ENCODE measurements around the gene LNX2.

- TF ChIP-seq CTCF (IDR thresholded peaks at IDR 0.05) (no peak), EZH2 (IDR thresholded peaks at IDR 0.05) (no peak), EZH2phosphoT487 (IDR thresholded peaks at IDR 0.05) (no peak)
Measured at GRCh38 chr13:27600711-27601110, 19.6 kb downstream of the LNX2 start.

Measured in neural progenitor cell (in vitro differentiated cells).